ENCODE results near the gene TXNL4A. TPM values are rescaled to one million over a fixed set of nuclear protein-coding genes. Genes with fewer than 3 reads are reported as not detected.

TXNL4A gene
- total RNA-seq, 1 experiment from 2014 or later: 416 TPM

DNA sequence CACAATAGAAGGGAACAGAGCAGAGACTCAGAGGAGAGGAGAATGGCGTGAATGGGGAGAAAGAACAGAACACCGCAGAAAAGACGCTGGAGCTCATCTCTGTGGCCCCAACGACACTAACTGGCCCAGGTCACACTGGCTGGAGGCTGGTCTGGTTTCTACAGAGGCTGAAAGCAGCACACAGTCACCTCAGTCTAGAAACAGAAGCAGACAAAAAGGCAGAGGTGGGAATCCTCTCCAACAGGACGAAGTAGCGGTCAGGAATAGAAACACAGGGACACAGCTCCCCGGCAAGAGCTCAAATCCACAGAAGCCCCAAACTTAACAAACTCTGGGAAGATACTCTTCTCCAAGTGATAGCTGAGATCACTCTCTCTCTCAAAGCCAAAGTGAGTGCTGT, 46.2 kb downstream of the TXNL4A start:
- Histone ChIP-seq H3K27me3 (ENCODE audit: control insufficient read depth, insufficient read depth, low read length) (no peaks in the 10 kb centered on the region), H3K27ac (ENCODE audit: low read length) (no peak overlapping the region), H3K4me3 (ENCODE audit: low read depth in 2 of 2, low read length in 2 of 2) (no peak overlapping the region), H3K4me1 (ENCODE audit: control insufficient read depth, insufficient read depth, low read length) (peaks cover 22% of the 10 kb centered on the region), H3K36me3 (ENCODE audit: control insufficient read depth, insufficient read depth, low read length) (no peaks in the 10 kb centered on the region; the same call in 1 of the 2 replicates), H3K9me3 (ENCODE audit: control insufficient read depth, insufficient read depth, low read depth, low read length) (no peaks in the 10 kb centered on the region)
- CTCF ChIA-PET: no interaction called here
- in situ Hi-C loops (cut with HindIII; ENCODE audit: low pct_unique_long_range_greater_than_20kb, low sequenced_read_pairs): no loop called here
- intact Hi-C loops (cut with micrococcal nuclease; ENCODE audit: unreplicated experiment): no loop called here
- DNase-seq (ENCODE audit: low read depth, low spot score): no peak
- BruUV-seq (replicated peaks): no TSS peak
- TF ChIP-seq CTCF (IDR thresholded peaks at IDR 0.05): no peak
- TF ChIP-seq, protein P1, sequence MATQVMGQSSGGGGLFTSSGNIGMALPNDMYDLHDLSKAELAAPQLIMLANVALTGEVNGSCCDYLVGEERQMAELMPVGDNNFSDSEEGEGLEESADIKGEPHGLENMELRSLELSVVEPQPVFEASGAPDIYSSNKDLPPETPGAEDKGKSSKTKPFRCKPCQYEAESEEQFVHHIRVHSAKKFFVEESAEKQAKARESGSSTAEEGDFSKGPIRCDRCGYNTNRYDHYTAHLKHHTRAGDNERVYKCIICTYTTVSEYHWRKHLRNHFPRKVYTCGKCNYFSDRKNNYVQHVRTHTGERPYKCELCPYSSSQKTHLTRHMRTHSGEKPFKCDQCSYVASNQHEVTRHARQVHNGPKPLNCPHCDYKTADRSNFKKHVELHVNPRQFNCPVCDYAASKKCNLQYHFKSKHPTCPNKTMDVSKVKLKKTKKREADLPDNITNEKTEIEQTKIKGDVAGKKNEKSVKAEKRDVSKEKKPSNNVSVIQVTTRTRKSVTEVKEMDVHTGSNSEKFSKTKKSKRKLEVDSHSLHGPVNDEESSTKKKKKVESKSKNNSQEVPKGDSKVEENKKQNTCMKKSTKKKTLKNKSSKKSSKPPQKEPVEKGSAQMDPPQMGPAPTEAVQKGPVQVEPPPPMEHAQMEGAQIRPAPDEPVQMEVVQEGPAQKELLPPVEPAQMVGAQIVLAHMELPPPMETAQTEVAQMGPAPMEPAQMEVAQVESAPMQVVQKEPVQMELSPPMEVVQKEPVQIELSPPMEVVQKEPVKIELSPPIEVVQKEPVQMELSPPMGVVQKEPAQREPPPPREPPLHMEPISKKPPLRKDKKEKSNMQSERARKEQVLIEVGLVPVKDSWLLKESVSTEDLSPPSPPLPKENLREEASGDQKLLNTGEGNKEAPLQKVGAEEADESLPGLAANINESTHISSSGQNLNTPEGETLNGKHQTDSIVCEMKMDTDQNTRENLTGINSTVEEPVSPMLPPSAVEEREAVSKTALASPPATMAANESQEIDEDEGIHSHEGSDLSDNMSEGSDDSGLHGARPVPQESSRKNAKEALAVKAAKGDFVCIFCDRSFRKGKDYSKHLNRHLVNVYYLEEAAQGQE (IDR thresholded peaks at IDR 0.05; ENCODE audit: insufficient read depth in 1 of 2, low read depth in 2 of 2, low read length in 1 of 2): no peak
- TF ChIP-seq TCF7L2 (IDR thresholded peaks at IDR 0.05; ENCODE audit: low read depth, low read length): no peak
- TF ChIP-seq SIN3A (IDR thresholded peaks at IDR 0.05; ENCODE audit: borderline replicate concordance, insufficient read depth, low read depth, low read length): no peak
- no peak for TF ChIP-seq POLR2AphosphoS5 (IDR thresholded peaks at IDR 0.05; ENCODE audit: low read depth, low read length)
- POLR2A ChIA-PET: interaction anchor here (0.6 kb wide), 1 partner anchor 44 kb away, joined by 8 read pairs; no protein-coding TSS in a partner anchor
- no peak for ATAC-seq

GRCh38 chr18:79941473-79942119, 46.8 kb downstream of the TXNL4A start:
- Histone ChIP-seq H3K36me3 (ENCODE audit: control insufficient read depth, insufficient read depth, low read length) (no peaks in the 10 kb centered on the region; the same call in 1 of the 2 replicates), H3K27me3 (ENCODE audit: control insufficient read depth, insufficient read depth, low read length) (no peaks in the 10 kb centered on the region), H3K27ac (ENCODE audit: low read length) (no peak overlapping the region), H3K4me1 (ENCODE audit: control insufficient read depth, insufficient read depth, low read length) (peaks cover 22% of the 10 kb centered on the region), H3K9me3 (ENCODE audit: control insufficient read depth, insufficient read depth, low read depth, low read length) (no peaks in the 10 kb centered on the region), H3K4me3 (ENCODE audit: low read depth in 2 of 2, low read length in 2 of 2) (no peak overlapping the region)
- ChIA-PET CTCF (interaction anchor here (0.6 kb wide), 1 partner anchor 14 kb away, joined by 3 read pairs; no protein-coding TSS in a partner anchor), POLR2A (interaction anchor here (0.6 kb wide), 1 partner anchor 43 kb away, joined by 8 read pairs; no protein-coding TSS in a partner anchor)
- intact Hi-C loops (cut with micrococcal nuclease; ENCODE audit: unreplicated experiment) (no loop called here), in situ Hi-C loops (cut with HindIII; ENCODE audit: low pct_unique_long_range_greater_than_20kb, low sequenced_read_pairs) (no loop called here)
- no peak for ATAC-seq
- TF ChIP-seq SIN3A (IDR thresholded peaks at IDR 0.05; ENCODE audit: borderline replicate concordance, insufficient read depth, low read depth, low read length): no peak
- TF ChIP-seq, protein P1 (IDR thresholded peaks at IDR 0.05; ENCODE audit: insufficient read depth in 1 of 2, low read depth in 2 of 2, low read length in 1 of 2): no peak
- no peak for TF ChIP-seq CTCF (IDR thresholded peaks at IDR 0.05)
- DNase-seq (ENCODE audit: low read depth, low spot score): no peak
- no TSS peak for BruUV-seq (replicated peaks)
